SU-DHL-6 (cell line): ENCODE measurements around the gene NFIC.

Experiments used
- CTCF ChIP-seq: fragments of 200-600 bp; sonication (generic); IDR thresholded peaks from one replicate; pipeline ENCODE4 v1.5.1; 2017; ENCODE audit warnings: antibody characterized with exemption, mild to moderate bottlenecking, low read length, moderate library complexity; ENCODE audit not compliant: insufficient read depth, poor library complexity, severe bottlenecking
- EZH2phosphoT487 ChIP-seq: fragments of 200-600 bp; sonication (generic), shearing (Covaris generic); conservative IDR thresholded peaks from 2 replicates; pipeline ENCODE4 v1.6.1; 2018; ENCODE audit warnings: mild to moderate bottlenecking, antibody characterized with exemption, low read length, moderate library complexity, mixed read lengths

DNA sequence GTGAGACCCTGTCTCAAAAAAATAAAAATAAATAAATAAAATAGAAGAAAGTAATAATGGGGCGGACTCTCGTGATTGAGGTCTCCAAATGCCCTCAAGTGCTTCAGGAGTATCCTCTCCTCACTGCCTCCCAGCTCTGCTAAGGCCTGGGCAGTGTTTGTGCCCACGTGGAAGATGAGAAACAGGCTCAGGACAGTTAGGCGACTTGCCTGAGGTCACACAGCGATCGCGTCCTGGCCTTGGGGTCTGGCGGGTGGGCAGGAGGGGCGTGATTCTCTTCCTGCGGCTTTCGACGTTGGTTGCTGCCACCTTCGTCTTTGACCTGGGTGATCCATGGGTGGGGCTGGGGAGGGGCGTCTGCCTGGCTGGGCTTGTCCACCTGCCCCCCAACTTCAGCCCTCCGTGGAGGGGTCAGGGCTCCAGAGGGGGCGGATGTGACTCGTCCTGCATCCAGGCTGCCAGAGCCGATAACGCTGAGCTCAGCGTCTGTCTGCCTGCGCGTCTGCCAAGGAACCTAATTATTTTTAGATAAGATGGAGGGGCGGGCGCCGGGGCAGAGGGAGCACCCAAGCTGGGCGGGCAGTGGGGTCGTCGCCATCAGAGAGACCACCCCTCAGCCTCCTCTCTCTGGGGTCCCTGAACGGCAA lies 56.9 kb downstream of the NFIC start:
- no peak for TF ChIP-seq CTCF
- TF ChIP-seq EZH2phosphoT487: no peak
